HCT116 (cell line): ENCODE measurements around the gene ANKRD22.

Experiments used
- CEBPB ChIP-seq: IDR thresholded peaks from 2 replicates; pipeline ENCODE4 v1.6.1; 2012; ENCODE audit warnings: low read depth
- POLR2A ChIP-seq: IDR thresholded peaks from 2 replicates; pipeline ENCODE4 v1.7.0; 2011; ENCODE audit warnings: borderline replicate concordance; ENCODE audit not compliant: insufficient read depth, insufficient read length; ENCODE audit errors: extremely low read depth
- RAD21 ChIP-seq: IDR thresholded peaks from 2 replicates; pipeline ENCODE4 v1.6.1; 2012; ENCODE audit warnings: low read depth, mild to moderate bottlenecking
- SIN3A ChIP-seq: IDR thresholded peaks from 2 replicates; pipeline ENCODE4 v1.6.1; 2012; ENCODE audit warnings: low read depth
- SP1 ChIP-seq: IDR thresholded peaks from 2 replicates; pipeline ENCODE4 v1.6.1; 2012; ENCODE audit warnings: low read depth
- SRF ChIP-seq: IDR thresholded peaks from 2 replicates; pipeline ENCODE4 v1.6.1; 2012; ENCODE audit warnings: low read depth
- TF ChIP-seq, protein P1 (sequence below), 3 experiments: fragments of 200-600 bp in 1 of 3; sonication (generic) in 1 of 3; IDR thresholded peaks in 2 of 3; conservative IDR thresholded peaks in 1 of 3; 2 replicates each; pipeline ENCODE4 v1.5.1; 2012 to 2017; ENCODE audit warnings: low read depth in 2 of 3, low read length in 2 of 3, antibody characterized with exemption in 1 of 3, borderline replicate concordance in 1 of 3, control low read depth in 1 of 3, mild to moderate bottlenecking in 1 of 3, mixed read lengths in 1 of 3, mixed run types in 1 of 3, moderate library complexity in 1 of 3; ENCODE audit not compliant: insufficient read depth in 1 of 3

DNA sequence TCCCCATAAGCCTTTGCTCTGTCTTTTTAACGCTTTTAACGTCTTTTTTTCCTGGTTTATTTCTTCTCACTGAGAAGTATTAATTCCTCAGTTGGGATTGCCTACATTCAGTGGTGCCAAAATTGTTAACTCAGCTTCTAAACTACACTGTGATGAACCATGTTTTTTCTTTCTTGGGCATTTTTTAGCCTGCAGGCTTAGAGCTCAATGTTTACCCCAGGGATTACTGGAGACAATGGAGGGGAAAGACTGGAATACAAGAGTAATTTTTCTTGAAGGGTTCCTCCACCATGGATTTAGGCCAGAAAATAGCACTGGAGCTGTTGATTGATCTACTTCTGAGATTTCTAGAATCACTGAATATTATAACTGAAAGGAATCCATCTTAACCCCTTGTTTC is 48.2 kb upstream of the ANKRD22 start:
- TF ChIP-seq RAD21 (no peak), SP1 (no peak), SRF (no peak), POLR2A (no peak), SIN3A (no peak), CEBPB (no peak)
- TF ChIP-seq, protein P1, sequence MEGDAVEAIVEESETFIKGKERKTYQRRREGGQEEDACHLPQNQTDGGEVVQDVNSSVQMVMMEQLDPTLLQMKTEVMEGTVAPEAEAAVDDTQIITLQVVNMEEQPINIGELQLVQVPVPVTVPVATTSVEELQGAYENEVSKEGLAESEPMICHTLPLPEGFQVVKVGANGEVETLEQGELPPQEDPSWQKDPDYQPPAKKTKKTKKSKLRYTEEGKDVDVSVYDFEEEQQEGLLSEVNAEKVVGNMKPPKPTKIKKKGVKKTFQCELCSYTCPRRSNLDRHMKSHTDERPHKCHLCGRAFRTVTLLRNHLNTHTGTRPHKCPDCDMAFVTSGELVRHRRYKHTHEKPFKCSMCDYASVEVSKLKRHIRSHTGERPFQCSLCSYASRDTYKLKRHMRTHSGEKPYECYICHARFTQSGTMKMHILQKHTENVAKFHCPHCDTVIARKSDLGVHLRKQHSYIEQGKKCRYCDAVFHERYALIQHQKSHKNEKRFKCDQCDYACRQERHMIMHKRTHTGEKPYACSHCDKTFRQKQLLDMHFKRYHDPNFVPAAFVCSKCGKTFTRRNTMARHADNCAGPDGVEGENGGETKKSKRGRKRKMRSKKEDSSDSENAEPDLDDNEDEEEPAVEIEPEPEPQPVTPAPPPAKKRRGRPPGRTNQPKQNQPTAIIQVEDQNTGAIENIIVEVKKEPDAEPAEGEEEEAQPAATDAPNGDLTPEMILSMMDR (IDR thresholded peaks at IDR 0.05 in 2 of 3, conservative IDR thresholded peaks at IDR 0.05 in 1 of 3; ENCODE audit: borderline replicate concordance in 1 of 3, insufficient read depth in 1 of 3, low read depth in 2 of 3, low read length in 2 of 3) = no peak
